Neuron (in vitro differentiated cells): ENCODE measurements around the gene CUX1.

Experiments used
- H2AFZ ChIP-seq: one replicate; pipeline ENCODE4 v1.6.1; 2013; ENCODE audit warnings: low read depth, mild to moderate bottlenecking, inconsistent platforms, low read length, moderate library complexity
- H3K27me3 ChIP-seq: one replicate; pipeline ENCODE4 v1.6.1; 2013; ENCODE audit warnings: low read length; ENCODE audit not compliant: insufficient read depth
- H3K36me3 ChIP-seq: one replicate; pipeline ENCODE4 v1.6.1; 2013; ENCODE audit warnings: low read length; ENCODE audit not compliant: insufficient read depth
- H3K4me1 ChIP-seq: one replicate; pipeline ENCODE4 v1.6.1; 2013; ENCODE audit warnings: low read length; ENCODE audit not compliant: insufficient read depth
- H3K4me3 ChIP-seq: 2 replicates; pipeline ENCODE4 v1.5.1; 2013; ENCODE audit warnings: mild to moderate bottlenecking, low read length, moderate library complexity
- H3K9me3 ChIP-seq: one replicate; pipeline ENCODE4 v1.6.1; 2013; ENCODE audit warnings: low read length

The CUX1 gene

GRCh38 chr7:101963693-101964092, 146.3 kb downstream of the CUX1 start:
- H3K36me3 ChIP-seq = no peaks in the 10 kb centered on the region
- no peaks in the 10 kb centered on the region for H3K4me1 ChIP-seq
- no peak overlapping the region for H3K4me3 ChIP-seq
- H3K9me3 ChIP-seq = peaks cover 2% of the 10 kb centered on the region
- H2AFZ ChIP-seq = no peak overlapping the region
- no peaks in the 10 kb centered on the region for H3K27me3 ChIP-seq

- Histone ChIP-seq H3K36me3 (no peaks in the 10 kb centered on the region), H3K9me3 (peaks cover 2% of the 10 kb centered on the region), H3K4me3 (no peak overlapping the region), H2AFZ (no peak overlapping the region), H3K4me1 (no peaks in the 10 kb centered on the region), H3K27me3 (no peaks in the 10 kb centered on the region)
These were observed 147.4 kb downstream of the CUX1 start for GRCh38 chr7:101964680-101965452.

- H3K36me3 ChIP-seq = no peaks in the 10 kb centered on the region
- H3K9me3 ChIP-seq = peaks cover 2% of the 10 kb centered on the region
- H3K4me1 ChIP-seq = peaks cover 9% of the 10 kb centered on the region
- H3K4me3 ChIP-seq = no peak overlapping the region
- H2AFZ ChIP-seq = no peak overlapping the region
- no peaks in the 10 kb centered on the region for H3K27me3 ChIP-seq
These were observed 151.5 kb downstream of the CUX1 start for GRCh38 chr7:101968720-101969466.

GRCh38 chr7:101969997-101970585, 152.7 kb downstream of the CUX1 start:
- H3K4me1 ChIP-seq = peaks cover 9% of the 10 kb centered on the region

GRCh38 chr7:101970801-101971200, 153.4 kb downstream of the CUX1 start:
- H2AFZ ChIP-seq = no peak overlapping the region

More at GRCh38 chr7:101969997-101970585, 152.7 kb downstream of the CUX1 start:
- no peak overlapping the region for H2AFZ ChIP-seq
- no peaks in the 10 kb centered on the region for H3K36me3 ChIP-seq
- no peaks in the 10 kb centered on the region for H3K27me3 ChIP-seq
- peaks cover 2% of the 10 kb centered on the region for H3K9me3 ChIP-seq
- no peak overlapping the region for H3K4me3 ChIP-seq

GRCh38 chr7:101971457-101971856, 154.0 kb downstream of the CUX1 start:
- H3K27me3 ChIP-seq = no peaks in the 10 kb centered on the region
- no peak overlapping the region for H3K4me3 ChIP-seq
- H2AFZ ChIP-seq = no peak overlapping the region
- no peaks in the 10 kb centered on the region for H3K9me3 ChIP-seq
- H3K4me1 ChIP-seq = peaks cover 9% of the 10 kb centered on the region
- H3K36me3 ChIP-seq = no peaks in the 10 kb centered on the region

More at GRCh38 chr7:101970801-101971200, 153.4 kb downstream of the CUX1 start:
- no peaks in the 10 kb centered on the region for H3K27me3 ChIP-seq
- no peak overlapping the region for H3K4me3 ChIP-seq
- H3K36me3 ChIP-seq = no peaks in the 10 kb centered on the region
- peaks cover 9% of the 10 kb centered on the region for H3K4me1 ChIP-seq
- H3K9me3 ChIP-seq = no peaks in the 10 kb centered on the region

GRCh38 chr7:101972627-101973026, 155.2 kb downstream of the CUX1 start:
- Histone ChIP-seq H3K9me3 (no peaks in the 10 kb centered on the region), H3K27me3 (no peaks in the 10 kb centered on the region), H3K4me3 (no peak overlapping the region), H3K36me3 (no peaks in the 10 kb centered on the region), H2AFZ (no peak overlapping the region), H3K4me1 (peaks cover 9% of the 10 kb centered on the region)

- Histone ChIP-seq H3K9me3 (no peaks in the 10 kb centered on the region), H3K4me1 (peaks cover 9% of the 10 kb centered on the region), H2AFZ (no peak overlapping the region), H3K27me3 (no peaks in the 10 kb centered on the region), H3K36me3 (no peaks in the 10 kb centered on the region), H3K4me3 (no peak overlapping the region)
These were observed 155.7 kb downstream of the CUX1 start for GRCh38 chr7:101973130-101973529.

- Histone ChIP-seq H3K4me1 (peaks cover 9% of the 10 kb centered on the region), H2AFZ (no peak overlapping the region), H3K4me3 (no peak overlapping the region), H3K36me3 (no peaks in the 10 kb centered on the region), H3K27me3 (no peaks in the 10 kb centered on the region), H3K9me3 (peaks cover 3% of the 10 kb centered on the region)
These were observed 157.0 kb downstream of the CUX1 start for GRCh38 chr7:101974393-101974792.

- no peak overlapping the region for H2AFZ ChIP-seq
- H3K36me3 ChIP-seq = no peaks in the 10 kb centered on the region
- H3K4me1 ChIP-seq = peaks cover 7% of the 10 kb centered on the region
- no peaks in the 10 kb centered on the region for H3K27me3 ChIP-seq
- peaks cover 3% of the 10 kb centered on the region for H3K9me3 ChIP-seq
- H3K4me3 ChIP-seq = no peak overlapping the region
These were observed 157.6 kb downstream of the CUX1 start for GRCh38 chr7:101975046-101975445.

GRCh38 chr7:101976411-101976810, 159.0 kb downstream of the CUX1 start:
- Histone ChIP-seq H2AFZ (no peak overlapping the region), H3K4me3 (no peak overlapping the region), H3K36me3 (no peaks in the 10 kb centered on the region), H3K27me3 (no peaks in the 10 kb centered on the region), H3K4me1 (peaks cover 3% of the 10 kb centered on the region), H3K9me3 (peaks cover 3% of the 10 kb centered on the region)

- no peak overlapping the region for H3K4me3 ChIP-seq
- H3K36me3 ChIP-seq = no peaks in the 10 kb centered on the region
- H3K4me1 ChIP-seq = peaks cover 3% of the 10 kb centered on the region
- no peak overlapping the region for H2AFZ ChIP-seq
- H3K9me3 ChIP-seq = peaks cover 3% of the 10 kb centered on the region
- no peaks in the 10 kb centered on the region for H3K27me3 ChIP-seq
These were observed 159.8 kb downstream of the CUX1 start for GRCh38 chr7:101977249-101977648.

- peaks cover 3% of the 10 kb centered on the region for H3K9me3 ChIP-seq
- no peaks in the 10 kb centered on the region for H3K4me1 ChIP-seq
- no peaks in the 10 kb centered on the region for H3K27me3 ChIP-seq
- no peak overlapping the region for H2AFZ ChIP-seq
- no peaks in the 10 kb centered on the region for H3K36me3 ChIP-seq
- H3K4me3 ChIP-seq = no peak overlapping the region
These were observed 161.3 kb downstream of the CUX1 start for GRCh38 chr7:101978683-101979082.
